Nasal cavity respiratory epithelium epithelial cell of viscerocranial mucosa (primary cell): ENCODE measurements around the gene C17orf107. TPM values are rescaled to one million over a fixed set of nuclear protein-coding genes. Genes with fewer than 3 reads are reported as not detected.

Source experiments
- total RNA-seq: library from RNA; depleted of rRNA; stranded (reverse); fragments of >200 nt; gene quantifications from 2 replicates; pipeline ENCODE4 v1.2.3, GENCODE V29; 2014

The C17orf107 gene
- 3.1 and 4.4 TPM in 2 replicates for total RNA-seq

DNA sequence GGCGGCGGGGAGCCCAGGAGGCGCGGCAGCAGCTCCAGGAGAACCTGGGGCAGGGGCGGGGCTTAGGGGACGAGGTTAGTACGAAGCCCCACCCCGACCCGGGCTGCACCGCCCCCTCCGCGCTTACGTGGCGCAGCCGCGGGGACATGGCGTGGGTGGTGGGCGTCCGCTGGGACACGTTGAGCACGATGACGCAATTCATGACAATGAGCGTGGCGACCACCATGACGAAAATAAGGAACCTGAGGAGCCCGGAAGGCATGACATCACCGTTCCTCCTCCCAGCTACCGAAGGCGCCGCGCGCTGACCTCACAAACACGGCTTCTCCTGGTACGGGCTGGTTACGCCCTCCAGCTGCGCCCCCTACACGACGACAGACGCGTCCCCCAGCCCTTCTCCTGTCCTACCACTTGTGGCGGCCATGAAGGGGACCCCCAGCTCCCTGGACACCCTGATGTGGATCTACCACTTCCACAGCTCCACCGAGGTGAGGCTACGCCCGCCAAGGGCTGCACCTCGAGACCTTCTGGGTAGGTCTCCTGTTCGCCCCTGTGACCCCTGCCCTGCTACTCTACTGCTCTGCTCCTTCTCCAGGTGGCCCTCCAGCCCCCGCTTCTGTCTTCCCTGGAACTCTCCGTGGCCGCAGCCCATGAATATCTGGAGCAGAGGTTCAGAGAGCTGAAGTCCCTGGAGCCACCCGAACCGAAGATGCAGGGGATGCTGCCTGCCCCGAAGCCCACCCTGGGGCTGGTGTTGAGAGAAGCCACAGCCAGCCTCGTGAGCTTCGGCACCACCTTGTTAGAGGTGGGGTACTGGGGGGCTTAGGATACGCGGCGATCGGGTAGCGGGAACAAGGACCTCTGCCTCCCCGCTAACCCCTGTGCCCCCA lies at the start of gene C17orf107:
C17orf107 (plus strand) TSS at position 196 of the 890 bp plus-strand sequence; CDS start at position 423, 227 bp downstream.

DNA sequence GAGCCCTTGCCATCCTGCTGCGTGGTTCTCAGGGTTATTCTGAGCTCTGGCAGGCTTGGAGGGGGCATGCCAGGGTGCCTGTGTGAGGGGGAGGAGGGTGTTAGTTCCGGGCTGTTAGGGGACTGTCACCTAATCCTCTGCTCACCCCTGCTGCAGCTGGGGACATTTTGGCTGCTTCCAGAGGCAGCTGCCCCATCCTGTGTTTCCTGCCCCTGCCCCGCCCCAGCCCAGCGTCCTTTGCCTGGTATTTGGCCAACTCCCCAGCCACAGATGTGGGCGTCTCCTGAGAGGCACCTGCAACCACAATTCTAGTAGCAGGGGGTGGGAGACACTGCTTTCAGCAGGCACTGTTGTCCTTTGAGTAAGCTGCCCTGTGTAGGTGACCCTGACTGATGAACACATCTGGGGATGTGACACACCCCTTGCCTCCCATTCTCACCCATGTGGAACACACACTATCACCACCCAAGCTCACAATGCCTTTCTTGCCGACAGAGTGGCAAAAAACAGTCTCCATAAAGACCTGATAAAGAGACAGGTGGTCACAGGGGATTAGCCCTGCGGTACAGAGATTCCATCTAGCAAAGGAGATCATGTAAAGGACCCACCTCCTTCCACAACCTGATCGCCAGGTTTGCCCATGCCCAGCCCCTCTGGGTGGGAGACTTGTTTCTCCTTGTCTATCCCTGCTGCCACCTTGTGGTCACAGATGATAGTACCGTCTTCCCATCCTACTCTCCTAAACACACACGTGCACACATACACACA lies 3.9 kb downstream of the C17orf107 start, which contains the start of gene CHRNE:
CHRNE (minus strand) TSS at position 48 of the 768 bp plus-strand sequence; CDS start at position 13, 35 bp downstream.

DNA sequence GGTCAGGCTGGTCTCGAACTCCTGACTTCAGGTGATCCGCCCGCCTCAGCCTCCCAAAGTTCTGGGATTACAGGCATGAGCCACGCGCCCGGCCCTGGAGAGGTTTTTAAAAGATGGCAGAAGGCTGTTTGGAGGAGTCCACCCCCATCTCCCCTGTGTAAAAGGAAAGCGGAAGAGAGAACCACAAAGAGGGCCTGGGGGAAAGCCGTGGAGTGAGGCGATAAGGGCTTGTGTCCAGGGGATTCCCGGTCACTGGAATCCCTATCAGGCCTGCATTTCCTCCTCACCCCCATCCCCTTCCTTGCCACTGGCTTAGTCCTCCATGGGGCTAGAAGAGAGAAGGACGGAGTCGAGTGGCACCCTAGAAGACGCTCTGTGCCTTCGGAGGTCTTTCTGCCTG lies 32.6 kb downstream of the C17orf107 start, which contains the start of gene GP1BA:
GP1BA (plus strand) TSS at position 315 of the 400 bp plus-strand sequence. CDS start 328 bp downstream, outside the sequence.

DNA sequence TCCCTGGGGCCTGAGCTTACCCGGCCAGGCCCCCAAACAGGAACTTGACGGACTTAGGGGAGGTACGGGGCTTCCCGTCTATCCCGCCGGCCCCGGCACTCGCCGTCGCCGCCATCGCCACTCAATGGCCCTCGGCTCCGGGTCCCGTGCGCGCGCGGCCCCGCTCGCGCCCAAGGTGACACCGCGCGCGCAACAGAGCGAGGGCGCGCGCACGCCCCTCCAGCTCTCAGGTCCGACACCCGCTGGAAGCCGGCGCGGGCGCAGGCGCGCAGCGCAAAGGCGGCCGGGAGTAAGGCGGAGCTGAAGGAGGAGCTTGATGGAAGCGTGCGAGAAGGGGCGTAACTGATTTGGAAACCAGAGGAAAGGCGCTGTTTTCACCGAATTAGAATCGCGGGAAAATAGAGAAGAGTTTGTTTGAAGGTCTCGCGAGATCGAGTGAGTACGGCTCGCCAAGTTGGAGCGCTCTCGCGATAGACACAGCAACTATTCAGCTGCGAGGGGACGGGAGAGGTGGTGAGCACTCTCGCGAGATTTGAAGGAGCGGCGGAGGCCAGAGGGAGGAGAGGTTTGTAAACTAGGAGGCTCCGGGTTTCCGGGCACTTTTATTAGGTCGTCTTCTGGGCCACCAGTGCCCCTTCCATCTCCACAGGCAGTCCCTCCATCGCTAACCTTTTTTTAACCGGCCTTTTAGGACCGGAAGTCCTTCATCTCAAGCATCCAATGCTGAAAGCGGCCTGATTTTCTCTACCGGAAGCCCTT lies 40.6 kb downstream of the C17orf107 start, which contains the start of the genes RNF167 and SLC25A11:
RNF167 (plus strand) TSS at position 473 of the 759 bp plus-strand sequence. CDS start 642 bp downstream, outside the sequence.
SLC25A11 (minus strand) TSS at position 251 of the 759 bp plus-strand sequence; CDS start at position 115, 136 bp downstream.

DNA sequence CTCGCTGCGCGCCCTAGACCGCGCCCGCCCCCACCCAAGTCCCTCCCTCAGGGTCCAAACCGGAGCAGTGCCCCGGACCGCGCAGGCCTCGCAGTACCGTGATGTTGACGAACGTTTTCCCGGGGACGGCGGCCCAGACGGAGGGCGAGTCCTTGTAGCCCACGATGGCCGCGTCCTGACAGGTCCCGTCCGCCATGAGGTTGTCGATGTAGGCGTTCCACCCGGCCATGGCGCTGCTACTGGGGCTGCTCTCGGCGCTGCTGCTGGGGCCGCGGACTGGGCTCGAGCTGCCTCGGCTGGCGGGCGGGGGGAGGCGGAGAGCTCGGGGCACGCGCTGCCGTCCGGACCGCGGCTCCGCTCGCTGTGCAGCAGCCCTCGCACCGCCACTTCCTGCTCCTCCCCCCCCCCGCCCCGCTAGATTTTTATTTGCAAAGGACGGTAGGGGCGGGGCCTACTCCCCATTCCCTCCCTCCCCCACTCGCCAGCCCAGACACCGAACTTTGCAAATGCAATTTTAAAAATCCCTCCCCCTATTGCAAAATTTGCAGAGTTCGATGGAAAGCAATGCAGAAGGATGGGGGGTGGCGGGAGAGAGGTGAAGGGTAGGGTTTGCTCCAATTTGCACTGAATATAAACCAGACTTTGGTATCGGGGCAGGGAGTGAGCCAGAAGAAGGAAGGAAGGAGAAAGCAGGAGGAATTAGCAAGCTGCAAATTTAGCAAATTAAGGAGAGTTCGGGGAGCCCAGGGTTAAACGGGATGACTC lies 49.0 kb downstream of the C17orf107 start, which contains the start of gene PFN1:
PFN1 (minus strand) TSS at position 365 of the 765 bp plus-strand sequence; CDS start at position 229, 136 bp downstream.

DNA sequence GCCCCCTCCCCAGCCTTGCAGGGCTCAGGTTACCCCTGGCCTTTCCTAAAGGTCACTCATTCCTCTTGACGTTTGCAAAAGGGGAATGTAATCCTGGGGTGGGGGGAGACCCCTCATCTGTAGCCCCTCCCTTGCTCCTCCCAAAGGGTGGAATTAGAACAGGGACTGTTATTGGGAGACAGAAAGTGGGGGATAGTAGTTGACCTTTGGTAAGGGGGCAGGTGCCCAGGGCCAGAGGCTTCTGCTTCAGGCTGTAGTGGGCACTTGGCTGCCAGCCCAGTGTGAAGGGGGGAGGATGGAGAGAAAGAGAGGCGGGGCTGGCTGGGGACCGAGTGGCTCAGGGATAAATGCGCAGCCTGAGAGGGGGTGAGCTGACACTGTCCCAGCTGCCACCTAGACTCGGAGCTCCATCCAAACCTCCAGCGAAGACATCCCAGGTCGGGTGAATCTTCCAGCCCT lies 51.4 kb downstream of the C17orf107 start, which contains the start of gene ENO3:
ENO3 (plus strand) TSS at position 374 of the 459 bp plus-strand sequence. CDS start 711 bp downstream, outside the sequence.

Other genes starting within 250 kb of the C17orf107 start
- 22.6 and 41.9 TPM in 2 replicates for gene PELP1, start 195.4 kb upstream of the C17orf107 start, total RNA-seq
- gene ARRB2, start 188.9 kb upstream of the C17orf107 start, total RNA-seq: 5.8 and 5.9 TPM in 2 replicates
- 8.0 and 10.3 TPM in 2 replicates for gene MED11, start 168.1 kb upstream of the C17orf107 start, total RNA-seq
- gene ZMYND15, start 159.7 kb upstream of the C17orf107 start, total RNA-seq: 0.34 and 1.2 TPM in 2 replicates
- 23.2 and 37.5 TPM in 2 replicates for gene CXCL16, start 159.6 kb upstream of the C17orf107 start, total RNA-seq
- gene TM4SF5, start 127.7 kb upstream of the C17orf107 start, total RNA-seq: not detected in 2 replicates
- 0.68 and 1.00 TPM in 2 replicates for gene VMO1, start 113.2 kb upstream of the C17orf107 start, total RNA-seq
- not detected in 2 replicates for gene GLTPD2, start 110.6 kb upstream of the C17orf107 start, total RNA-seq
- 83.6 and 122 TPM in 2 replicates for gene PSMB6, start 103.4 kb upstream of the C17orf107 start, total RNA-seq
- 29.0 and 38.2 TPM in 2 replicates for gene PLD2, start 92.4 kb upstream of the C17orf107 start, total RNA-seq
- 76.9 and 223 TPM in 2 replicates for gene MINK1, start 66.2 kb upstream of the C17orf107 start, total RNA-seq
- 0.21 TPM in 1 of 2 replicates, not detected in the other for gene CHRNE, start 3.6 kb downstream of the C17orf107 start, total RNA-seq
- gene GP1BA, start 32.7 kb downstream of the C17orf107 start, total RNA-seq: not detected in 2 replicates
- gene SLC25A11, start 40.5 kb downstream of the C17orf107 start, total RNA-seq: 49.2 and 54.0 TPM in 2 replicates
- gene RNF167, start 40.7 kb downstream of the C17orf107 start, total RNA-seq: 23.9 and 35.8 TPM in 2 replicates
- gene PFN1, start 49.0 kb downstream of the C17orf107 start, total RNA-seq: 416 and 612 TPM in 2 replicates
- 1.4 and 1.9 TPM in 2 replicates for gene ENO3, start 51.6 kb downstream of the C17orf107 start, total RNA-seq
- gene SPAG7, start 68.3 kb downstream of the C17orf107 start, total RNA-seq: 42.6 and 48.9 TPM in 2 replicates
- gene CAMTA2, start 88.1 kb downstream of the C17orf107 start, total RNA-seq: 7.9 and 15.8 TPM in 2 replicates
- under 0.01 and 0.21 TPM in 2 replicates for gene INCA1, start 98.0 kb downstream of the C17orf107 start, total RNA-seq
- gene KIF1C, start 98.4 kb downstream of the C17orf107 start, total RNA-seq: 102 and 188 TPM in 2 replicates
- 0.50 and 0.68 TPM in 2 replicates for gene SLC52A1, start 135.9 kb downstream of the C17orf107 start, total RNA-seq
- 1.0 and 1.6 TPM in 2 replicates for gene ZFP3, start 178.9 kb downstream of the C17orf107 start, total RNA-seq
- 7.5 and 13.3 TPM in 2 replicates for gene ZNF232, start 212.3 kb downstream of the C17orf107 start, total RNA-seq
- gene USP6, start 216.5 kb downstream of the C17orf107 start, total RNA-seq: not detected in 2 replicates